Measurements from ENCODE around the gene ZNF521. TPM values are rescaled to one million over a fixed set of nuclear protein-coding genes. Genes with fewer than 3 reads are reported as not detected.

ZNF521 gene
- total and polyA plus RNA-seq, 10 of the 15 experiments (the other 5 are each of a cell fraction or from before 2014, with no cell fraction given): 0.02 to 0.05 (median 0.04) TPM; not detected in 6

- TF ChIP-seq, protein P1, sequence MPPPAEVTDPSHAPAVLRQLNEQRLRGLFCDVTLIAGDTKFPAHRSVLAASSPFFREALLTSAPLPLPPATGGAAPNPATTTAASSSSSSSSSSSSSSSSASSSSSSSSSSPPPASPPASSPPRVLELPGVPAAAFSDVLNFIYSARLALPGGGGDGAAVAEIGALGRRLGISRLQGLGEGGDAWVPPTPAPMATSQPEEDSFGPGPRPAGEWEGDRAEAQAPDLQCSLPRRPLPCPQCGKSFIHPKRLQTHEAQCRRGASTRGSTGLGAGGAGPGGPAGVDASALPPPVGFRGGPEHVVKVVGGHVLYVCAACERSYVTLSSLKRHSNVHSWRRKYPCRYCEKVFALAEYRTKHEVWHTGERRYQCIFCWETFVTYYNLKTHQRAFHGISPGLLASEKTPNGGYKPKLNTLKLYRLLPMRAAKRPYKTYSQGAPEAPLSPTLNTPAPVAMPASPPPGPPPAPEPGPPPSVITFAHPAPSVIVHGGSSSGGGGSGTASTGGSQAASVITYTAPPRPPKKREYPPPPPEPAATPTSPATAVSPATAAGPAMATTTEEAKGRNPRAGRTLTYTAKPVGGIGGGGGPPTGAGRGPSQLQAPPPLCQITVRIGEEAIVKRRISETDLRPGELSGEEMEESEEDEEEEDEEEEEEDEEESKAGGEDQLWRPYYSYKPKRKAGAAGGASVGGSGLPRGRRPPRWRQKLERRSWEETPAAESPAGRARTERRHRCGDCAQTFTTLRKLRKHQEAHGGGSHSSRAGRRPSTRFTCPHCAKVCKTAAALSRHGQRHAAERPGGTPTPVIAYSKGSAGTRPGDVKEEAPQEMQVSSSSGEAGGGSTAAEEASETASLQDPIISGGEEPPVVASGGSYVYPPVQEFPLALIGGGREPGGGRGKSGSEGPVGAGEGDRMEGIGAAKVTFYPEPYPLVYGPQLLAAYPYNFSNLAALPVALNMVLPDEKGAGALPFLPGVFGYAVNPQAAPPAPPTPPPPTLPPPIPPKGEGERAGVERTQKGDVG (CRISPR knock-in tag; IDR thresholded peaks at IDR 0.05): no peak
- TF ChIP-seq PBX3 (IDR thresholded peaks at IDR 0.05; ENCODE audit: insufficient replicate concordance, low read depth, low read length): no peak
- no peak for TF ChIP-seq ETV6 (conservative IDR thresholded peaks at IDR 0.05 in 1 of 2, IDR thresholded peaks at IDR 0.05 in 1 of 2; ENCODE audit: borderline replicate concordance in 1 of 2, low read depth in 1 of 2)
- no peak for TF ChIP-seq ZNF384 (IDR thresholded peaks at IDR 0.05; ENCODE audit: borderline replicate concordance, low read depth, low read length)
- no peak for TF ChIP-seq IKZF1 (conservative IDR thresholded peaks at IDR 0.05)
- TF ChIP-seq NRF1 (conservative IDR thresholded peaks at IDR 0.05; ENCODE audit: low read depth, low read length): no peak
These were observed 76.5 kb downstream of the ZNF521 start (continued) for GRCh38 chr18:25275412-25276001.

GRCh38 chr18:25274926-25275325 is 77.0 kb downstream of the ZNF521 start:
- ChIA-PET SMC1A (ENCODE audit: uncharacterized antibody, unreplicated experiment) (no interaction called here), POLR2A (no interaction called here), CTCF (no interaction called here), RAD21 (ENCODE audit: unreplicated experiment) (no interaction called here)
- H3K9ac ChIP-seq (ENCODE audit: control insufficient read depth, insufficient read depth, low read length): no peak overlapping the region
- BruUV-seq (replicated peaks): no TSS peak
- intact Hi-C loops (cut with micrococcal nuclease; ENCODE audit: unreplicated experiment) (no loop called here), in situ Hi-C loops (cut with MboI) (no loop called here)
- ATAC-seq: no peak
- H2AFZ ChIP-seq (ENCODE audit: control insufficient read depth, low read depth, low read length): no peak overlapping the region
- no peak overlapping the region for H3K4me2 ChIP-seq (ENCODE audit: control insufficient read depth, insufficient read depth)
- H3K79me2 ChIP-seq (ENCODE audit: control insufficient read depth, insufficient read depth, low read length): no peaks in the 10 kb centered on the region
- H3K27ac ChIP-seq (ENCODE audit: control insufficient read depth, insufficient read depth): no peak overlapping the region
- H3K36me3 ChIP-seq (ENCODE audit: control insufficient read depth in 2 of 2, insufficient read depth in 2 of 2, low read length in 1 of 2): no peaks in the 10 kb centered on the region
- H3K9me3 ChIP-seq (replicated peaks; ENCODE audit: control insufficient read depth, insufficient read depth, low read length): no peaks in the 10 kb centered on the region
- H3K27me3 ChIP-seq (replicated peaks in 1 of 2; ENCODE audit: control insufficient read depth in 2 of 2, insufficient read depth in 2 of 2, low read length in 1 of 2): no peaks in the 10 kb centered on the region
- H3K4me3 ChIP-seq: no peak overlapping the region
- no peak for DNase-seq (ENCODE audit: low read depth, low spot score)
- H3K4me1 ChIP-seq (ENCODE audit: control insufficient read depth, insufficient read depth, low read length): no peaks in the 10 kb centered on the region
- no peak for FAIRE-seq
- WGBS (ENCODE audit: insufficient coverage, insufficient replicate concordance, low lambda C conversion rate, missing lambda C conversion rate): 24% methylated on average over 4 of the region's 4 CpGs
- no peaks in the 10 kb centered on the region for H4K20me1 ChIP-seq (ENCODE audit: control insufficient read depth, insufficient read depth)
- TF ChIP-seq, protein P2, sequence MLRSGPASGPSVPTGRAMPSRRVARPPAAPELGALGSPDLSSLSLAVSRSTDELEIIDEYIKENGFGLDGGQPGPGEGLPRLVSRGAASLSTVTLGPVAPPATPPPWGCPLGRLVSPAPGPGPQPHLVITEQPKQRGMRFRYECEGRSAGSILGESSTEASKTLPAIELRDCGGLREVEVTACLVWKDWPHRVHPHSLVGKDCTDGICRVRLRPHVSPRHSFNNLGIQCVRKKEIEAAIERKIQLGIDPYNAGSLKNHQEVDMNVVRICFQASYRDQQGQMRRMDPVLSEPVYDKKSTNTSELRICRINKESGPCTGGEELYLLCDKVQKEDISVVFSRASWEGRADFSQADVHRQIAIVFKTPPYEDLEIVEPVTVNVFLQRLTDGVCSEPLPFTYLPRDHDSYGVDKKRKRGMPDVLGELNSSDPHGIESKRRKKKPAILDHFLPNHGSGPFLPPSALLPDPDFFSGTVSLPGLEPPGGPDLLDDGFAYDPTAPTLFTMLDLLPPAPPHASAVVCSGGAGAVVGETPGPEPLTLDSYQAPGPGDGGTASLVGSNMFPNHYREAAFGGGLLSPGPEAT (IDR thresholded peaks at IDR 0.05; ENCODE audit: low read depth): no peak
- TF ChIP-seq EP300 (IDR thresholded peaks at IDR 0.05; ENCODE audit: borderline replicate concordance in 1 of 2, control insufficient read depth in 1 of 2, low read depth in 2 of 2, low read length in 2 of 2) (no peak), SUPT20H (IDR thresholded peaks at IDR 0.05; ENCODE audit: borderline replicate concordance, control insufficient read depth, low read depth, low read length) (no peak)
- TF ChIP-seq, protein P3, sequence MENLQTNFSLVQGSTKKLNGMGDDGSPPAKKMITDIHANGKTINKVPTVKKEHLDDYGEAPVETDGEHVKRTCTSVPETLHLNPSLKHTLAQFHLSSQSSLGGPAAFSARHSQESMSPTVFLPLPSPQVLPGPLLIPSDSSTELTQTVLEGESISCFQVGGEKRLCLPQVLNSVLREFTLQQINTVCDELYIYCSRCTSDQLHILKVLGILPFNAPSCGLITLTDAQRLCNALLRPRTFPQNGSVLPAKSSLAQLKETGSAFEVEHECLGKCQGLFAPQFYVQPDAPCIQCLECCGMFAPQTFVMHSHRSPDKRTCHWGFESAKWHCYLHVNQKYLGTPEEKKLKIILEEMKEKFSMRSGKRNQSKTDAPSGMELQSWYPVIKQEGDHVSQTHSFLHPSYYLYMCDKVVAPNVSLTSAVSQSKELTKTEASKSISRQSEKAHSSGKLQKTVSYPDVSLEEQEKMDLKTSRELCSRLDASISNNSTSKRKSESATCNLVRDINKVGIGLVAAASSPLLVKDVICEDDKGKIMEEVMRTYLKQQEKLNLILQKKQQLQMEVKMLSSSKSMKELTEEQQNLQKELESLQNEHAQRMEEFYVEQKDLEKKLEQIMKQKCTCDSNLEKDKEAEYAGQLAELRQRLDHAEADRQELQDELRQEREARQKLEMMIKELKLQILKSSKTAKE (IDR thresholded peaks at IDR 0.05; ENCODE audit: low read depth, poor library complexity, severe bottlenecking): no peak
- TF ChIP-seq, protein P4, sequence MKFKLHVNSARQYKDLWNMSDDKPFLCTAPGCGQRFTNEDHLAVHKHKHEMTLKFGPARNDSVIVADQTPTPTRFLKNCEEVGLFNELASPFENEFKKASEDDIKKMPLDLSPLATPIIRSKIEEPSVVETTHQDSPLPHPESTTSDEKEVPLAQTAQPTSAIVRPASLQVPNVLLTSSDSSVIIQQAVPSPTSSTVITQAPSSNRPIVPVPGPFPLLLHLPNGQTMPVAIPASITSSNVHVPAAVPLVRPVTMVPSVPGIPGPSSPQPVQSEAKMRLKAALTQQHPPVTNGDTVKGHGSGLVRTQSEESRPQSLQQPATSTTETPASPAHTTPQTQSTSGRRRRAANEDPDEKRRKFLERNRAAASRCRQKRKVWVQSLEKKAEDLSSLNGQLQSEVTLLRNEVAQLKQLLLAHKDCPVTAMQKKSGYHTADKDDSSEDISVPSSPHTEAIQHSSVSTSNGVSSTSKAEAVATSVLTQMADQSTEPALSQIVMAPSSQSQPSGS (IDR thresholded peaks at IDR 0.05; ENCODE audit: low read length): no peak
